ENCODE results near the gene CDS2. TPM values are rescaled to one million over a fixed set of nuclear protein-coding genes. Genes with fewer than 3 reads are reported as not detected.
A peak's percentile ranks its signal among the peaks of the same experiment; 100 is the strongest.

CDS2 gene
- total and polyA plus RNA-seq, 10 of the 15 experiments (the other 5 are each of a cell fraction or from before 2014, with no cell fraction given): 11.5 to 94.7 (median 23.1) TPM

DNA sequence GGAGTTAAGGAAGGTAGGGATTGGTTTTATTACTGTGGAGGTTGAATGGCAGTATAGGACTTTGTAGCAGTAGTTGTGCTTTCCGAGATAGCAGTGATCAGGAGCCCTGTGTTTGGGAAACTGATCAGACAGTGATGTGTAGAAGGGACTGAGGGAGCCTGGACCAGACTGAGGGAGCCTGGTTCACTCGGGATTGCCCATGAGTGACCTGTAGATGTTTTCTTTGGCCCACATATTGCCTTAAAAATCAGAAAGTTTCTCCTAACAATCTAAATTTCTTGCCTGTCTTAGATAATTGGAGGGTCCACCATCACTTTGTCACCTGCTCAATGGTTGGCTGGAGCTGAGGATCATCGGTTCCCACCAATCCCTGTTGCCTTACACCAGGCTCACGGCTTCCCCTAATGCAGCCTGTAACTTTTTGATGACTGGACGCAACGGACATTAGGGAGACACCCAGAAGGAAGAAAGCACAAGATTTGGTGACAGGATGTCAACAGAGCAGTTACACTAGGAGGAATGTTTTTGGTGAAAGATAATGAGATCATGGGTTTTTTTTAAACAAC, 1.1 kb downstream of the CDS2 start:
- SMC1A ChIA-PET (ENCODE audit: uncharacterized antibody, unreplicated experiment): interaction anchor here (1.0 to 6.0 kb wide), 12 partner anchors 8 to 320 kb away, joined by 3 to 229 read pairs (median 12); partner anchors contain the start of gene PCNA
- H3K36me3 ChIP-seq (ENCODE audit: control insufficient read depth in 2 of 2, insufficient read depth in 2 of 2, low read length in 1 of 2): peaks cover 0 to 6% of the 10 kb centered on the region in 2 experiments; a peak in 1 of 4 replicates
- H3K4me1 ChIP-seq (ENCODE audit: control insufficient read depth, insufficient read depth, low read length): peaks cover 16% of the 10 kb centered on the region
- peak overlapping the region; percentile 94 for H3K4me2 ChIP-seq (ENCODE audit: control insufficient read depth, insufficient read depth)
- H3K4me3 ChIP-seq: peak overlapping the region; percentile 88
- DNase-seq (ENCODE audit: low read depth, low spot score): no peak
- no peaks in the 10 kb centered on the region for H3K9me3 ChIP-seq (replicated peaks; ENCODE audit: control insufficient read depth, insufficient read depth, low read length)
- intact Hi-C loops (cut with micrococcal nuclease; ENCODE audit: unreplicated experiment): loop anchor here (2.0 kb wide), 2 partner anchors 43 to 321 kb away; no protein-coding TSS in a partner anchor
- H3K27me3 ChIP-seq (replicated peaks in 1 of 2; ENCODE audit: control insufficient read depth in 2 of 2, insufficient read depth in 2 of 2, low read length in 1 of 2): no peaks in the 10 kb centered on the region
- RAD21 ChIA-PET (ENCODE audit: unreplicated experiment): interaction anchor here (0.6 to 6.1 kb wide), 12 partner anchors 7 to 746 kb away, joined by 3 to 345 read pairs (median 14); no protein-coding TSS in a partner anchor
- POLR2A ChIA-PET: interaction anchor here (0.7 to 2.1 kb wide), 11 partner anchors 8 to 156 kb away, joined by 3 to 30 read pairs (median 4); no protein-coding TSS in a partner anchor
- TF ChIP-seq E2F4 (IDR thresholded peaks at IDR 0.05; ENCODE audit: low read depth, low read length) (no peak), CHD1 (IDR thresholded peaks at IDR 0.05; ENCODE audit: low read depth, low read length) (no peak), TCF3 (IDR thresholded peaks at IDR 0.05; ENCODE audit: borderline replicate concordance, insufficient read depth, low read depth, low read length) (no peak), BMI1 (IDR thresholded peaks at IDR 0.05; ENCODE audit: borderline replicate concordance) (no peak), HDGF (IDR thresholded peaks at IDR 0.05) (0 out of 2 replicates have a peak, but pooled peaks have one; percentile 3), FOXK2 (IDR thresholded peaks at IDR 0.05) (no peak), CEBPB (IDR thresholded peaks at IDR 0.05; ENCODE audit: borderline replicate concordance in 1 of 2, low read depth in 2 of 2, low read length in 2 of 2) (no peak), SUZ12 (IDR thresholded peaks at IDR 0.05; ENCODE audit: unreplicated experiment) (no peak), POU2F2 (IDR thresholded peaks at IDR 0.05; ENCODE audit: borderline replicate concordance, low read depth, low read length) (no peak)
- no peaks in the 10 kb centered on the region for H4K20me1 ChIP-seq (ENCODE audit: control insufficient read depth, insufficient read depth)
- TSS peak; percentile 80 for BruUV-seq (replicated peaks)
- CTCF ChIA-PET: interaction anchor here (1.0 to 10.2 kb wide), 11 partner anchors 8 to 88 kb away, joined by 3 to 386 read pairs (median 20); partner anchors contain the start of gene PCNA
- peaks cover 30% of the 10 kb centered on the region for H3K79me2 ChIP-seq (ENCODE audit: control insufficient read depth, insufficient read depth, low read length)
- ATAC-seq: no peak
- peak overlapping the region; percentile 87 for H3K27ac ChIP-seq (ENCODE audit: control insufficient read depth, insufficient read depth)
- peak; percentile 91 for FAIRE-seq
- peak overlapping the region; percentile 85 for H2AFZ ChIP-seq (ENCODE audit: control insufficient read depth, low read depth, low read length)
- H3K9ac ChIP-seq (ENCODE audit: control insufficient read depth, insufficient read depth, low read length): peak overlapping the region; percentile 89
- 14% methylated on average over 6 of the region's 6 CpGs for WGBS (ENCODE audit: insufficient coverage, insufficient replicate concordance, low lambda C conversion rate, missing lambda C conversion rate)
- in situ Hi-C loops (cut with MboI): no loop called here

All from GM12878 (cell line).